HG02642 (cell line): ENCODE data around the gene RPS3.
"Not testable (repeated sequence)": the region's sequence is repeated elsewhere in the genome, so short reads cannot be mapped to it uniquely, and the experiment has no call there.

Source experiments
- ATAC-seq: cut with Tn5 transposase; IDR thresholded peaks from one replicate; pipeline ENCODE4 v1.9.1; 2021; ENCODE audit warnings: mild to moderate bottlenecking; ENCODE audit not compliant: unreplicated experiment, poor library complexity

RPS3 gene

DNA sequence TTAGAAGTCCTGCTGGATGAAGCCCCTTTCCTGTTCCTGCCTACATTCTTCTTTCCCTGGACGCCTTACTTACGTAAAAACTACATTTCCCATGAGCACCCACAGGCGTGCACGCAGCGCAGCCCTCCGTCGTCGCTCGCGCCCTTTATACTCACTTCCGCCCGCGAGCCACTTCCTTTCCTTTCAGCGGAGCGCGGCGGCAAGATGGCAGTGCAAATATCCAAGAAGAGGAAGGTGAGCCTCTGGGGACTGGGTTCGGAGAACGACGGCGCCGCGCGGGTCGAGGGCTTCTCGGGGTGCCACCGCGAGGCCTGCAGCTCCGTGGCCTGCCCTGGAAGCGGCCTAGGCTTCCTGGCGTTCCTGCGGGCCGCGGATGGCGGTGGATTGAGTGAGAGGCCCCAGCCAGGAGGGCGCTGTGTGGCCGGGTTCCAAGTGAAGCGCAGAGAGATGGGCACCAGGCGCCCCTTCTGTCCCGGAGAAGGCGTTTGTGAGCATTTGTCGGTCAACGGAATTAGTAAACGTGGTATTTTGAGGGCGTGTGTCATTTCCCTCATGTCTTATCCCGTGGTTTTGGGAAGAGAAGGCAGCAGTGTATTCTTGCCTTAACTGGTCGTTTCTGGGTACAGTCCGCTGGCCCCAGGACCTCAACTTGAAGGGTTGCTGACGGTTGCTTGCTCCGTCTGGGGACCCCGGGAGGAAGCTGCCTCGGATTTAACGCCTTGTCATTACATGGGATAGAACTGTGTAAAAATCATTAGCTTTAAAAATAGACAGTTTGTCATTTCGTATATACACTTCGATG is at the start of gene RPS3:
RPS3 (plus strand) TSS at position 175 of the 802 bp plus-strand sequence; CDS start at position 205, 30 bp downstream.
- ATAC-seq = peak; percentile 93

GRCh38 chr11:75349521-75350116 is 49.7 kb upstream of the RPS3 start:
- no peak for ATAC-seq

- ATAC-seq = no peak
Measured at GRCh38 chr11:75350122-75350742, 49.1 kb upstream of the RPS3 start.

DNA sequence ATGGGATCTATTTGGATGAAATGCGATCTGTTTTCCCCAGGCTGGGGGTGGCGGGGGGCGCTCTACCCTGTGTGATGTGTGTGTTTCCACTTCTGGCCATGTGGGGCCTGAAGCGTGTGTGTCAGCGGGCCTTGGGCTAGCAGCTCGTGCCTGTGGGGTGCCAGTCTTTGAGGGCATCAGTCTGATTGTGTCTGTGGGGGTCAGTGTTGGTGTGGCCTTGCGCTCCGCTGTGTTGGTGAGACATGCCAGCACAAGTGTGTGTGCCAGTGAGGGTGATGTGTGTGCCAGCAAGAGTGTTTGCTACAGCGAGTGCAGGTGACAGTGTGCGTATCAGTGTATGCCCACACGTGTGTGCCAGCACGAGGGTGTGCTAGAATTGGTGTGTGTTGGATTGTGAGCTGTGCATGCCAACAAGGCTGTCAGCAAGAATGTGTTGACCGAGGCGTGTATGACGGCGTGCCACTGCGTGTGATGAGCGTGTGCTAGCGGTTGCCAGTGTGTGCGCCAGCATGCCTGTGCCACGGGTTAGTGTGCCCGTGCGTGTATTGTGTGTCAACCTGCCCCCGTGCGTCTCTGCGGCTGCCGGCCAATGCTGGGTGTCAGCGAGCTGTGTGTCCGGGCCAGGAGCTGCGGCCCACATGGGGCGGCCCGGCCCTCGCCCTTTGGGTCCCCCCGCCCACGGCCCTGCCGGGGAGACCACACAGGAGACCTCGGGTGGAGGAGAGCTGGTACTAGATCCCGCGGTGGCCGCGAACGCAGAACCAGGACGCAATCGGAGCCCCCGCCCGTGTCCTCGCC is 48.4 kb upstream of the RPS3 start:
- ATAC-seq = no peak

- ATAC-seq = no peak
Measured at GRCh38 chr11:75351541-75351790, 47.9 kb upstream of the RPS3 start, which contains the start of gene ARRB1. TSS of gene ARRB1 (minus strand) at chr11:75351661. CDS start at chr11:75351607, 54 bp downstream.

DNA sequence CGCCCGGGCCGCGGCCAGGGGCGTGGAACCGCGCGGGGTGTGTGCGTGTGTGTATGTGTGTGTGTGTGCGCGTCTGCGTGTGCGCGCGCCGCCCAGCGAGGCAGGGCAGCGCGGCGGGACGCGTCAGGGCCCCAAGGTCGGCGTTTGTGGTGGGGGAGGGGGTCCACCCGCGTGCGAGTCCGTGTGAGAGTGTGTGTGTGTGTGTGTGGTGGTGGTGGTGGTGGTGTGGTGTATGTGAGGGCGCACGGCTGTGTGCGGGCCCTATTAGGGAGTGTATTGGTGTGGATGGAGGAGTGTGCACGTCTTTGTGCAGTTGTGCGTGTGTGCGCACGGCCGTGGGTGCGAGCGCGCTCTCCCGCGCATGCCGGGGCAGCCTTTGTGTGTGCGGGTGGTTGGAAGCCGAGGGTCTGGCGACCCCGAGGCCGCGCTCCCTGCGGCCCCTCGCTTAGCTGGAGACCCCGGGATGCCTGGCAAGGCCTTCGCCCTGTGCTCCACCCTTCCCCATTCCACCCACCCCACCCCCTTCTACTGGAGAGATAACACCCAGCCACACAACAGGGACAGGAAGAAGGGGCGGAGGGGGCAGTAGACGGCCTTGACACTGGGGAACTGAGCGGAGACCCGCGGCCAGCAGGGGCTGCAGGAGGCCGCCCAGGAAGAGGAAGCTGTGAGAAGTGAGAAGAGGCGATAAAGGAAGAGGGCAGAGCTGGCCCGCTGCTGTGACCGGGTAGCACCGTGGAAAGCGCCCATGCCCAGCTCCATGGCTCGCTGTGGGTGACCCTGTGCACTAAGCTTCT is 47.3 kb upstream of the RPS3 start:
- ATAC-seq = no peak

GRCh38 chr11:75352588-75353206 is 46.6 kb upstream of the RPS3 start:
- ATAC-seq = no peak

DNA sequence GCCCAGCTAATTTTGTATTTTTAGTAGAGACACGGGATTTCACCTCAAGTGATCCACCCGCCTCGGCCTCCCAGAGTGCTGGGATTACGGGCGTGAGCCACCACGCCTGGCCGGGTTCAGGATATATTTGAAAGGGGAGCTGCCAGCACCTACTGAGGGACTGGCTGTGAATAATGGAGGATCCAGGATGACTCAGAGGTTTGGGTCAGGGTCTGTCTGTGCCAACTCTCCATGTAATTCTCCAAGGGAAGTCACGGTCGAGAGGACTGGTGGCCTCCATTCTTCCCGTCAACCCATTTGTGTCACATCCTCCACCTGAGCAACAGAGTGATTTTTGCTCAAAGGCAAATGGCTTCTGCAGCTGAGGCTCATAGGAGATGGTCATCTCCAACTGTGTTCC is 44.3 kb upstream of the RPS3 start:
- no peak for ATAC-seq

- no peak for ATAC-seq
Measured at GRCh38 chr11:75356613-75357012, 42.7 kb upstream of the RPS3 start.

DNA sequence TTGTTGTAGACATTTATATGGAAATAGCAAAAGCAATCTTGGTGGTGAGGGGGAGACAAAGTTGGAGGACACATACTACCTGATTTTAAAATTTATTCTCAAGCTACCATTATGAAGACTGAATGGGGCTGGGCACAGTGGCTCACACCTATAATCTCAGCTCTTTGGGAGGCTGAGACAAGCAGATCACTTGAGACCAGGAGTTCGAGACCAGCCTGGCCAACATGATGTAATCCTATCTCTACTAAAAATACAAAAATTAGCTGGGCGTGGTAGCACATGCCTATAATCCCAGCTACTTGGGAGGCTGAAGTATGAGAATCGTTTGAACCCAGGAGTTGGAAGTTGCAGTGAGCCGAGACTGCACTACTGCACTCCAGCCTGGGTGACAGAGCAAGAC is 37.0 kb upstream of the RPS3 start:
- not testable (repeated sequence) for ATAC-seq

- ATAC-seq = no peak
Measured at GRCh38 chr11:75365711-75366181, 33.6 kb upstream of the RPS3 start.

GRCh38 chr11:75366826-75367225 is 32.5 kb upstream of the RPS3 start:
- ATAC-seq = not testable (repeated sequence)

DNA sequence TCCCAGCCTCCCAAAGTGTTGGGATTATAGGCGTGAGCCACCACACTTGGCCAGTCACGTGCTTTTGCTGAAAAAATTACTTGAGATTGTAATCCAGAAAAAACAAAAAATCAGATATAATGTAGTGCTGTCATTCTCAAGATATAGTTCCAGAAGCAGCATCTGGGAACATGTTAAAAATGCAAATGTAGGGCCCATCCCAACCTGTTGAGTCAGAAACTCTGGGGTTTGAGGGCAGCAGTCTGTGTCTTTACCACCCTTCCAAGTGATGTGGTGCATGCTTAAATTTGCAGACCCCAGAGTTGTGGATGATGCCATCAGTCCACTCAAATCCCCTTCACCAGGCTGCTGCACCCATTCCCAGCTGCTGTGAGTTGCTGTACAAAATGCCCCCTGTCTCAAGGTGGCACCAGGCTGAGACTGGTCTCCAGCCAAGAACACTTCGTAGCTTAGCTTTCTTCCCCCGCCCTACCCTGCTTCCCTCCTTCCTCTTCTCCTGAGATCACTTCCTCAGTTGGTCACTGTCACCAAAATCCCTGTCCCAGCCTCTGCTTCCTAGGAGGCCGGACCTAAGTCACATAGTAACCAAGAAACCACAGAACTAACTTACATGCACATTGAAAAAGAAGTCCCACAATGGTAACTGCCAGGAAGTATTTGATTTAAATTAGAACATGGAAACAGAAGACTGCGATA is 29.6 kb upstream of the RPS3 start:
- no peak for ATAC-seq

DNA sequence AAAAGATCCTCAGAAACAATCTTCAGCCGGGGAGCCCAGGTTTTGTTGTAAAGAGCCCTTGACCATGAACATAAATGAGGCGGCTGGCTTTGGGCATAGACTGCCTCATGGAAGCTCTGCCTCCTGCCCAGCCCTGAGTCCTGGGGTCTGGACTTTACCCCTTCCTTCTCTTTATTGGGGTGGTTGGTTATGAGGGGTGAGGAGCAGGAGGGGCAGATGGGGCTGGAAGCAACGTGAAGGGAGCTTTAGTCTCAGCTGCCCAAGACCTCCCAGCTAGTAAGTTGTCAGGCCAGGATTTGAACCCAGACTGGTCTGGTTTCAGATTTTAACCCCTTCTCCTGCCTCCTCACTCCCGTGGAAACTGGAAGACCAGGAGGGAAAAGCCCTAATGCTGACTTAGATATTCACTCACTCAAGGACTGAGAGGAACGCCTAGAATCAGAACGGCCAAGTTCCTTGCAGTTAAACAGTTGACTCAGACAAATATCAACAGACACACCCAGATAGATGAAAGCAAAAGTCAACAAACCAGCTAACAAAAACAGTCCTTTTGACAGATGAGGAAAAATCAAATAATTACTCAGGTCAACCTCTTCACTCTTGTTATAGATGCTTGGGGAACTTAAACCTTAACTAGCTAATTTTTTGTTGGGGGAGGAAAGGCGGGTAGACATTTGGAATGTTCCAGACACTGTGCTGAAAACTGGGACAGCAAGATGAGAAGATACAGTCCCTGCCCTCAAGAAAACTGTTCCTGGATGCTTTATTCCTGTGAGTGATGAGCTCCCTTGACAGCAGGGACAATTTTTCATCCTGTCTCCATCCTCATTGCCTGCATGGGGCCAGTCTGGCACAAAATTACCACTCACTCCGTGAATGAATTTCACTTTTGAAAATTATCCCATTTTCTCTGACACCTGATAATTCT is 27.1 kb upstream of the RPS3 start:
- ATAC-seq = no peak

- ATAC-seq = no peak
Measured at GRCh38 chr11:75373201-75373600, 26.1 kb upstream of the RPS3 start.

DNA sequence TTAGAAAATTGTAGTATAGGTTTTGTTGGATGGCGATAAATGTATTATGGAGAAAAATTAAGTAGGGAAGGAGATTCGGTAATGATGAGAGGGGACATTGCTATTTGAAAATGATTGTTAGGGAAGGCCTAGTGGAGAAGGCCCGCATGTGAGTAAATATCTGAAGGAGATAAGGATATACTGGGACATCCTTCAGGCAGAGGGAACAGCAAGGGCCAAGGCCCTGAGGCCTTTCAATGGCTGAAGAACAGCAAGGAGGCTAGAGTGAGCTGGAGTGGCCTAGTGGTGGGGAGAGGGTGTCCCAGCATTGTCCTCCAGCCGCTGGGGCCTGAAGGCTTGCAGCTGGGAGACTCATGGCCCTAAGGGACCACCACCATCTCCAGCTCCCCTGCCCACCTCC is 24.7 kb upstream of the RPS3 start:
- ATAC-seq = no peak

DNA sequence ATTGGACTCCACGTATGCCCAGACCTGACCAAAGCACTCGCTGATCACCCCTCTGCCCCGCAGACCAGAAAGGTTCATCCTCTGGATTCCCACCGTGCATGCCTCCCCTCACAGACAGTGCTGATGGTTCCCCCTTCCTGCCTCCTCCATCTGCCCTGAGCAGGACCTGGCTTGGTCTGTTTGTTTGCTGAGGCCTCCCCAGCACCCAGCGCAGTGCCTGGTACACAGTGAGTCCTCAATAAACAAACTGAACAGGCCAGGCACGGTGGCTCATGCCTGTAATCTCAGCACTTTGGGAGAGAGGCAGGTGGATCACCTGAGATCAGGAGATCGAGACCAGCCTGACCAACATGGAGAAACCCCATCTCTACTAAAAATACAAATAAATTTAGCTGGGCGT is 23.7 kb upstream of the RPS3 start:
- no peak for ATAC-seq

GRCh38 chr11:75376175-75376574 is 23.1 kb upstream of the RPS3 start:
- ATAC-seq = no peak
